Stimulated activated CD4-positive, alpha-beta T cell treated with anti-CD3 and anti-CD28 coated beads, TNF-alpha, amount 100 ng/mL, for 48 hours (primary cell): ENCODE results near the gene LRRC32.
"Not testable (repeated sequence)": the region's sequence is repeated elsewhere in the genome, so short reads cannot be mapped to it uniquely, and the experiment has no call there.

Experiments used
- DNase-seq, 3 donors: peaks; one replicate each; pipeline ENCODE4 v3.0.0-alpha.2; 2020; ENCODE audit warnings: low read depth in 3 of 3

Gene LRRC32

GRCh38 chr11:76648061-76648460 lies 22.5 kb downstream of the LRRC32 start:
- no peak for DNase-seq

GRCh38 chr11:76646882-76647534 lies 23.5 kb downstream of the LRRC32 start:
- DNase-seq: no peak

GRCh38 chr11:76644591-76644990 lies 26.0 kb downstream of the LRRC32 start:
- no peak for DNase-seq

GRCh38 chr11:76643711-76644110 lies 26.8 kb downstream of the LRRC32 start:
- DNase-seq: not testable (repeated sequence)

GRCh38 chr11:76642341-76642740 lies 28.2 kb downstream of the LRRC32 start:
- DNase-seq: peak in 2 of 3 donors; percentile 29 to 43

- DNase-seq: no peak
Measured at GRCh38 chr11:76641905-76642304, 28.6 kb downstream of the LRRC32 start.

GRCh38 chr11:76640501-76640900 lies 30.0 kb downstream of the LRRC32 start:
- no peak for DNase-seq

GRCh38 chr11:76639621-76640020 lies 30.9 kb downstream of the LRRC32 start:
- DNase-seq: no peak

- DNase-seq: no peak
Measured at GRCh38 chr11:76638270-76639197, 32.0 kb downstream of the LRRC32 start.

GRCh38 chr11:76637491-76638269 lies 32.9 kb downstream of the LRRC32 start:
- no peak for DNase-seq

- no peak for DNase-seq
Measured at GRCh38 chr11:76636826-76637460, 33.6 kb downstream of the LRRC32 start.

- DNase-seq: no peak
Measured at GRCh38 chr11:76635991-76636738, 34.4 kb downstream of the LRRC32 start.

- no peak for DNase-seq
Measured at GRCh38 chr11:76634886-76635285, 35.7 kb downstream of the LRRC32 start.

- DNase-seq: no peak
Measured at GRCh38 chr11:76632492-76632891, 38.1 kb downstream of the LRRC32 start.

- no peak for DNase-seq
Measured at GRCh38 chr11:76631566-76632308, 38.8 kb downstream of the LRRC32 start.

- DNase-seq: no peak
Measured at GRCh38 chr11:76630600-76631281, 39.8 kb downstream of the LRRC32 start.

GRCh38 chr11:76629853-76630599 lies 40.5 kb downstream of the LRRC32 start:
- no peak for DNase-seq

GRCh38 chr11:76629116-76629852 lies 41.3 kb downstream of the LRRC32 start:
- DNase-seq: no peak
